Activated T-cell treated with anti-CD3 and anti-CD28 coated beads, Interleukin-2, amount 50 U/mL, for 1 hour (primary cell): Measurements from ENCODE around the gene TCP10L.
A peak's percentile ranks its signal among the peaks of the same experiment; 100 is the strongest.
"Not testable (repeated sequence)": the region's sequence is repeated elsewhere in the genome, so short reads cannot be mapped to it uniquely, and the experiment has no call there.

ENCODE experiments used
- DNase-seq: peaks from one replicate; pipeline ENCODE4 v3.0.0-alpha.2; 2020

The TCP10L gene

GRCh38 chr21:32585970-32586369 is 647 bp upstream of the TCP10L start:
- DNase-seq: no peak

DNA sequence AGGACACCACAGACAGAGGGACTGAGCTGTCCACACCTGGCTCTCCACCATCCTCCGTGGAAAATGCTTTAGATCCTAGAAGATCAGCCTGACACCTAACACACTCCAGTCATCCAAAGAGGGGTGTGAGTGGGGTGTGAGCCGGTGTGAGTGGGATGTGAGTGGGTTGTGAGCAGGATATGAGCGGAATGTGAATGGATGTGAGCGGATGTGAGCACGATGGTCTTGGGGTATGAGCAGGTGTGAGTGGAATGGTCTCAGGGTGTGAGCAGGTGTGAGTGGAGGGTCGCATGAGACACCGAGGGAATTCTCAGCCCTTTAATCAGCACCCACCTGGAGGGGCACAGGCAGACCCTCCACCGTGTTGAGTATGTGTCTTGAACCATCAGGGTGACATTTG is 851 bp downstream of the TCP10L start:
- DNase-seq: no peak

GRCh38 chr21:32581732-32582131 is 3.6 kb downstream of the TCP10L start:
- DNase-seq: no peak

GRCh38 chr21:32580949-32581348 is 4.4 kb downstream of the TCP10L start:
- DNase-seq: no peak

DNA sequence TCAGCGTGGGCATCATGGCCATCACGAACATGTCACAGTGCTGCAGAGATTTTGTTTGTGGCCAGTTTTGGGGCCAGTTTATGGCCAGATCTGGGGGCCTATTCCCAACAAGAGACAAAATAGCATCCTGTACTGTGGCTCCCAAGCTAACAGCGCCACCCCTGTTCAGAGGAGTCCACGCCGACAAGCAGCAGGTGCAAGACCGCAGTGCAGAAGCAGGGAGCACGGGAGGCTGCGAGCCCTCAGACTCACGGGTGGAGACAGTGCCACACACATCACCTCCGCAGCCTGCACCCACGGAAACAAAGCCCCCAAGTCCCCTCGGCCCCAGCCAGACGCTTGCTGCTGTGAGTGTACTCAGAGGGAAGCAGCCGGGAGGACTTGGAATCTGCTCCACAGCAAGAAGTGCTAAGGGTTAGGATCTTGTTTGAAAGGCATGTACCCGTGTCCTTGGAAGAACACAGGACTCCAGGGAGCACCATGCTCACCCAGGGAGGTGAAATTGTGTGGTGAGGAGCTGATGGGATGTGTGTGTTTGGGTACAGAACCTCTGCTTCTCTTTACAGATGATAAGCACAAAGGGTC is 7.1 kb downstream of the TCP10L start:
- no peak for DNase-seq

DNA sequence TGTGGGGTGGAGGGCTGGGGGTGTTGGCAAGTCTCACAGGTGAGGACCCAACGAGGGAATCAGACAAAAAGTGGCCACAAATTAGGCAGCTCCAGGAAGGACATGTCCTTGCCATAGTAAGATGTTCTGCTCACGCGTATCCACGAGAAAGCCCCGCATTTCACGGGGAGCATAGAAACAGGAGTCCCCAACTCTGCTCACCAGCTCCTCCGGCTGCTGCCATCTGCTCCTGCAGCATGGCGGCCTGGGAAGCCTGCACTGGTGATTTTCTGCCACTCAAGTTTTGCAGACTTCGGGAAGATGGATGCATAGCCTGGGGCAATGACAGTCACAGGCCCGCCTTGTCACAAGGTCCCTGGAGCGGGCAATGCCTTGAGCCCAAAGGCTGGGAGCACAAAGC is 9.3 kb downstream of the TCP10L start:
- no peak for DNase-seq

DNA sequence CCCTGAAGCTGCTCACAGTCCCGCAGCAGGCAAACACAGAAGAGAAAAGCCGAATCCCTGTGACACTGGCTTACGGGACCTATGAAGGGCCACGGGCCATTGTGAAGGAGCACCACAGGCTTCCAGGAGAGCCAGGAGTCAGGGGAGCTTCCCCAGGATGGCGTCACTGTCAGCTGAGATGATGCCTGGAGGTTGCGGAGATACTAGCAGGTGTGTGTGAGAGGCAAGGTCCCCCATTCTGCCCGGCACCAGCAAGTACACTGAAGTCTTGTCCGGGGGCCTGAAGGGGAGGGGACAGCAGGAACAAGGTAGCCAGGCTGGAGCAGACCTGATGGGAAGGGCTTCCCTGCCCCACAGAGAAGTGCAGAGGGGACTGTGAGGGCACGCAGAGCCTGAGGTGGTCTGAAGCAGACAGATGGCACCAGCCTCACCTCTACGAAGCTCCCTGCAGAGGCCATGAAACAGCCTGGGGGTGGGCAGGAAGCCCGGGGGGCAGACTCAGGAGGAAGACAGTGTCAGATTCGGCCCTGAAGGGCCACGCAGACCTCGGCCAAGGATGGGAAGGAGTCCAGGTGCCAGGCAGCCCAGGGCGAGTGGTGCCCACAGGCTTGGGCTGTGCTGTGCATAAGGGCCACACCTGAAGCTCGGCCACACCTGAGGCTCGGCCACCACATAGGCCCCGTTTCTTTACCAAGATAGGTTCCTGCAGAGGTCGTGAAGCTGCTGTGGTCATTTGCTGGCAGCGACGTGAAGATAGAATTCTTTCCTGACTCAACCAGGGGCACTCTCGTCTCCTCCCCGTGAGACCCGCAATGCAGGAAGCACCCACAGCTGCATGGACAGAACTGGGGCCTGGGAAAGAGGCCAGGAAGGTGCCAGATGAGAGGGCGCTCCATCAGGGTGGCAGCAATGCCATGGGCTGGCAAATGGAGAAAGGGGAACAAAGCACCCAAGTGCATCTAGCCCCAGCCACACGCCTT is 10.1 kb downstream of the TCP10L start:
- DNase-seq: no peak

- DNase-seq: no peak
These were observed 12.5 kb downstream of the TCP10L start for GRCh38 chr21:32572574-32573420.

GRCh38 chr21:32570456-32570855 is 14.9 kb downstream of the TCP10L start:
- no peak for DNase-seq

- peak; percentile 80 for DNase-seq
These were observed 15.8 kb downstream of the TCP10L start for GRCh38 chr21:32569261-32570230.

GRCh38 chr21:32567626-32568025 is 17.7 kb downstream of the TCP10L start:
- no peak for DNase-seq

DNA sequence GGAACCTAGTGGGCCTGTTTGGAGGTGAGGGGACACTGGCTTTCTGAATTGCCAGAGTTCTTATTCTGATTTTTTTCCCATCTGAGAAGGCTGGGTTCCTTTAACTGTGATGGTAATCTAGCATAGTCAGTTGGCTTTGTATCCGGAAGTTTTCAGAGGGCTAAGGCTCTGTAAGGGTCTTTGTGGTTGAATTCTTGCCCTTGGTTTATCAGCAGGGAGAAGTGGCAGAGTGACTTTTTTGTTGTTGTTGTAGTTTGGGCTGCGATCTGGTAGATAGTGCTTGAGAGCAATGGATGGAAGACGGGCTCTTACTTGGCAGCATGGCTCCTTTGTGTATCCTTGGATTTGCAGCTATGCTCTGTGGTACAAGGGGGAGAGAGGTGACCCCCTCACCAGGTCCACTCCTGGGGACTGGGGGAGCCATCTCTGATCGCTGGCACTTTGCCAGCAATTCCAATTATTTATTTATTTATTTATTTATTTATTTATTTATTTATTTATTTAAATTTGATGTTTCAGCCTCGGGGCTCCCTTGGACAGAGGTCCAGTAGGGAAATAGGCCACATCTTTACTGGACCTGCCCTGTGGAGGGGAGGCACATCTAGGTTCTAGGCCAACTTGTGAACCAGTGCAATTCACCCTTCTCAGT is 18.5 kb downstream of the TCP10L start:
- no peak for DNase-seq

- no peak for DNase-seq
These were observed 19.4 kb downstream of the TCP10L start for GRCh38 chr21:32565856-32566465.

- DNase-seq: no peak
These were observed 22.4 kb downstream of the TCP10L start for GRCh38 chr21:32562915-32563314.

DNA sequence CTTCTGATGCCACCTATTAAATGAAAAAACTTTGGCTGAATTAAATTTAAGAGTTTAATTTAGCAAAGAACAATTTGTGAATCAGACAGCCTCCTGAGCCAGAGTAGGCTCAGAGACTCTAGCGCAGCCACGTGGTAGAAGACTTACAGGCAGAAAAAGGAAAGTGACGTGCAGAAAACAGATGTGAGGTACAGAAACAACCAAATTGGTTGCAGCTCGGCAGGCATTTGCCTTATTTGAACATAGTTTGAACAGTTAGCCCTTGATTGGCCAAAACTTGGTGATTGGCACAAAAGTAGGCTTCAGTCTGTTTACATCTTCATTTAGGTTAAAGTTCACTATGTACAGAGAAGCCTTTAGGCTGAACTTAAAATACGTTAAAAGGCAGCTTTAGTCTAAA is 22.9 kb downstream of the TCP10L start:
- no peak for DNase-seq

DNA sequence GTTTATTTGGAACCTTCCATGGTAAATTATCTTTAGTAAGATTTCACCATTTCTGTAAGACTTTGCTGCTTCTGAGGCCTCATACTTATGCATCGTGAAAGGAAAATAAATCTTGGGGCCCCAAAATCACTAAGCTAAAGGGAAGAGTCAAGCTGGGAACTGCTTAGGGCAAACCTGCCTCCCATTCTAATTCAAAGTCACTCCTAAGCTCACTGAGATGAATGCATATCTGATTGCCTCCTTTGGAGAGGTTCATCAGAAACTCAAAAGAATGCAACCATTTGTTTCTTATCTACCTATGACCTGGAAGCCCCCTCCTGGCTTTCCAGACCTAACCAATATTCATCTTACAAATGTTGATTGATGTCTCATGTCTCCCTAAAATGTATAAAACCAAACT is 23.8 kb downstream of the TCP10L start:
- DNase-seq: not testable (repeated sequence)

- no peak for DNase-seq
These were observed 24.4 kb downstream of the TCP10L start for GRCh38 chr21:32560896-32561295.

GRCh38 chr21:32559006-32559610 is 26.2 kb downstream of the TCP10L start:
- DNase-seq: no peak

- no peak for DNase-seq
These were observed 27.2 kb downstream of the TCP10L start for GRCh38 chr21:32558106-32558505.

GRCh38 chr21:32554832-32555638 is 30.3 kb downstream of the TCP10L start:
- no peak for DNase-seq
